Uterus (tissue), 2 donors: ENCODE results near the gene HOXB4.

Experiments
- POLR2A ChIP-seq, 2 donors: fragments of 450-650 bp; IDR thresholded peaks; one replicate each; pipeline ENCODE4 v1.6.1; 2016; ENCODE audit warnings: antibody characterized with exemption in 2 of 2, mild to moderate bottlenecking in 1 of 2, moderate library complexity in 1 of 2
- TF ChIP-seq, protein P1 (sequence below), 4 experiments: fragments of 200-600 bp in 2 of 4; fragments of 450-650 bp in 2 of 4; sonication (generic) in 2 of 4; IDR thresholded peaks; one replicate each; pipeline ENCODE4 v1.5.1; 2016 to 2019; ENCODE audit warnings: antibody characterized with exemption in 4 of 4, mild to moderate bottlenecking in 2 of 4, moderate library complexity in 1 of 4

- TF ChIP-seq, protein P1, sequence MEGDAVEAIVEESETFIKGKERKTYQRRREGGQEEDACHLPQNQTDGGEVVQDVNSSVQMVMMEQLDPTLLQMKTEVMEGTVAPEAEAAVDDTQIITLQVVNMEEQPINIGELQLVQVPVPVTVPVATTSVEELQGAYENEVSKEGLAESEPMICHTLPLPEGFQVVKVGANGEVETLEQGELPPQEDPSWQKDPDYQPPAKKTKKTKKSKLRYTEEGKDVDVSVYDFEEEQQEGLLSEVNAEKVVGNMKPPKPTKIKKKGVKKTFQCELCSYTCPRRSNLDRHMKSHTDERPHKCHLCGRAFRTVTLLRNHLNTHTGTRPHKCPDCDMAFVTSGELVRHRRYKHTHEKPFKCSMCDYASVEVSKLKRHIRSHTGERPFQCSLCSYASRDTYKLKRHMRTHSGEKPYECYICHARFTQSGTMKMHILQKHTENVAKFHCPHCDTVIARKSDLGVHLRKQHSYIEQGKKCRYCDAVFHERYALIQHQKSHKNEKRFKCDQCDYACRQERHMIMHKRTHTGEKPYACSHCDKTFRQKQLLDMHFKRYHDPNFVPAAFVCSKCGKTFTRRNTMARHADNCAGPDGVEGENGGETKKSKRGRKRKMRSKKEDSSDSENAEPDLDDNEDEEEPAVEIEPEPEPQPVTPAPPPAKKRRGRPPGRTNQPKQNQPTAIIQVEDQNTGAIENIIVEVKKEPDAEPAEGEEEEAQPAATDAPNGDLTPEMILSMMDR (IDR thresholded peaks at IDR 0.05): no peak
- TF ChIP-seq POLR2A (IDR thresholded peaks at IDR 0.05): peak in 1 of 2 donors; percentile 18
Observed at GRCh38 chr17:48601539-48602425, 23.6 kb upstream of the HOXB4 start.
